HG02840 (cell line): Measurements from ENCODE around the gene TAOK1.
"Not testable (repeated sequence)": the region's sequence is repeated elsewhere in the genome, so short reads cannot be mapped to it uniquely, and the experiment has no call there.

Source experiments
- ATAC-seq: cut with Tn5 transposase; IDR thresholded peaks from one replicate; pipeline ENCODE4 v1.9.1; 2021; ENCODE audit warnings: mild to moderate bottlenecking, moderate library complexity, moderate number of reproducible peaks; ENCODE audit not compliant: unreplicated experiment, low FRiP score

TAOK1 gene

GRCh38 chr17:29442451-29442850, 52.3 kb downstream of the TAOK1 start:
- no peak for ATAC-seq

- ATAC-seq, result no peak
These were observed 53.0 kb downstream of the TAOK1 start for GRCh38 chr17:29443041-29443739.

- no peak for ATAC-seq
These were observed 54.4 kb downstream of the TAOK1 start for GRCh38 chr17:29444589-29444988.

- no peak for ATAC-seq
These were observed 55.7 kb downstream of the TAOK1 start for GRCh38 chr17:29445844-29446243.

- no peak for ATAC-seq
These were observed 59.9 kb downstream of the TAOK1 start for GRCh38 chr17:29449865-29450671.

GRCh38 chr17:29451121-29451742, 61.1 kb downstream of the TAOK1 start:
- ATAC-seq, result no peak

GRCh38 chr17:29458066-29458465, 67.9 kb downstream of the TAOK1 start:
- no peak for ATAC-seq

GRCh38 chr17:29461483-29462206, 71.5 kb downstream of the TAOK1 start:
- no peak for ATAC-seq

- ATAC-seq, result no peak
These were observed 79.1 kb downstream of the TAOK1 start for GRCh38 chr17:29469276-29469675.

- ATAC-seq, result not testable (repeated sequence)
These were observed 83.3 kb downstream of the TAOK1 start for GRCh38 chr17:29473437-29473836.

GRCh38 chr17:29474297-29474696, 84.1 kb downstream of the TAOK1 start:
- ATAC-seq, result no peak

GRCh38 chr17:29475891-29476290, 85.7 kb downstream of the TAOK1 start:
- no peak for ATAC-seq

- ATAC-seq, result not testable (repeated sequence)
These were observed 90.2 kb downstream of the TAOK1 start for GRCh38 chr17:29480249-29480928.

- ATAC-seq, result no peak
These were observed 93.3 kb downstream of the TAOK1 start for GRCh38 chr17:29483503-29483902.

GRCh38 chr17:29495011-29495410, 104.8 kb downstream of the TAOK1 start:
- no peak for ATAC-seq

- ATAC-seq, result no peak
These were observed 114.5 kb downstream of the TAOK1 start for GRCh38 chr17:29504711-29505110.

GRCh38 chr17:29505836-29506235, 115.7 kb downstream of the TAOK1 start:
- no peak for ATAC-seq

- ATAC-seq, result no peak
These were observed 120.8 kb downstream of the TAOK1 start for GRCh38 chr17:29510953-29511352.

GRCh38 chr17:29514792-29515191, 124.6 kb downstream of the TAOK1 start:
- ATAC-seq, result no peak

GRCh38 chr17:29518359-29518758, 128.2 kb downstream of the TAOK1 start:
- ATAC-seq, result no peak
